ENCODE results near the gene SYNPO2.
"Not testable (repeated sequence)": the region's sequence is repeated elsewhere in the genome, so short reads cannot be mapped to it uniquely, and the experiment has no call there.

SYNPO2 gene

GRCh38 chr4:119010909-119011606 is 122.4 kb downstream of the SYNPO2 start:
- H3K9ac ChIP-seq (ENCODE audit: low read depth, low read length), result no peak overlapping the region
- H3K4me1 ChIP-seq (ENCODE audit: insufficient read depth, low read length), result no peaks in the 10 kb centered on the region
- H3K4me3 ChIP-seq (ENCODE audit: low read length), result no peak overlapping the region
- no peak overlapping the region for H3K27ac ChIP-seq (ENCODE audit: low read length)
- no peaks in the 10 kb centered on the region for H3K27me3 ChIP-seq (ENCODE audit: insufficient read depth, low read length)
- no peaks in the 10 kb centered on the region for H3K36me3 ChIP-seq (ENCODE audit: insufficient read depth, low read depth, low read length)
- H3K9me3 ChIP-seq (ENCODE audit: insufficient read depth, low read depth, low read length), result no peaks in the 10 kb centered on the region

GRCh38 chr4:119011607-119011988 is 122.9 kb downstream of the SYNPO2 start:
- Histone ChIP-seq H3K4me3 (ENCODE audit: low read length) (no peak overlapping the region), H3K4me1 (ENCODE audit: insufficient read depth, low read length) (no peaks in the 10 kb centered on the region), H3K9ac (ENCODE audit: low read depth, low read length) (no peak overlapping the region), H3K27ac (ENCODE audit: low read length) (no peak overlapping the region), H3K36me3 (ENCODE audit: insufficient read depth, low read depth, low read length) (no peaks in the 10 kb centered on the region), H3K27me3 (ENCODE audit: insufficient read depth, low read length) (no peaks in the 10 kb centered on the region), H3K9me3 (ENCODE audit: insufficient read depth, low read depth, low read length) (no peaks in the 10 kb centered on the region)

- Histone ChIP-seq H3K27ac (ENCODE audit: low read length) (no peak overlapping the region), H3K27me3 (ENCODE audit: insufficient read depth, low read length) (no peaks in the 10 kb centered on the region), H3K4me3 (ENCODE audit: low read length) (no peak overlapping the region), H3K9ac (ENCODE audit: low read depth, low read length) (no peak overlapping the region), H3K4me1 (ENCODE audit: insufficient read depth, low read length) (no peaks in the 10 kb centered on the region), H3K36me3 (ENCODE audit: insufficient read depth, low read depth, low read length) (no peaks in the 10 kb centered on the region), H3K9me3 (ENCODE audit: insufficient read depth, low read depth, low read length) (no peaks in the 10 kb centered on the region)
These were observed 126.0 kb downstream of the SYNPO2 start for GRCh38 chr4:119014658-119015057.

GRCh38 chr4:119016636-119017035 is 128.0 kb downstream of the SYNPO2 start:
- Histone ChIP-seq H3K27ac (ENCODE audit: low read length) (no peak overlapping the region), H3K9me3 (ENCODE audit: insufficient read depth, low read depth, low read length) (no peaks in the 10 kb centered on the region), H3K36me3 (ENCODE audit: insufficient read depth, low read depth, low read length) (no peaks in the 10 kb centered on the region), H3K9ac (ENCODE audit: low read depth, low read length) (no peak overlapping the region), H3K4me3 (ENCODE audit: low read length) (no peak overlapping the region), H3K4me1 (ENCODE audit: insufficient read depth, low read length) (0 out of 2 replicates have a peak, but pooled peaks cover 5% of the 10 kb centered on the region), H3K27me3 (ENCODE audit: insufficient read depth, low read length) (no peaks in the 10 kb centered on the region)

GRCh38 chr4:119017636-119018035 is 129.0 kb downstream of the SYNPO2 start:
- no peak overlapping the region for H3K27ac ChIP-seq (ENCODE audit: low read length)
- 0 out of 2 replicates have a peak, but pooled peaks cover 5% of the 10 kb centered on the region for H3K4me1 ChIP-seq (ENCODE audit: insufficient read depth, low read length)
- no peaks in the 10 kb centered on the region for H3K36me3 ChIP-seq (ENCODE audit: insufficient read depth, low read depth, low read length)
- no peak overlapping the region for H3K9ac ChIP-seq (ENCODE audit: low read depth, low read length)
- no peaks in the 10 kb centered on the region for H3K9me3 ChIP-seq (ENCODE audit: insufficient read depth, low read depth, low read length)
- no peak overlapping the region for H3K4me3 ChIP-seq (ENCODE audit: low read length)
- H3K27me3 ChIP-seq (ENCODE audit: insufficient read depth, low read length), result no peaks in the 10 kb centered on the region

GRCh38 chr4:119020158-119020557 is 131.5 kb downstream of the SYNPO2 start:
- Histone ChIP-seq H3K9me3 (ENCODE audit: insufficient read depth, low read depth, low read length) (no peaks in the 10 kb centered on the region), H3K4me3 (ENCODE audit: low read length) (no peak overlapping the region), H3K36me3 (ENCODE audit: insufficient read depth, low read depth, low read length) (no peaks in the 10 kb centered on the region), H3K27ac (ENCODE audit: low read length) (no peak overlapping the region), H3K27me3 (ENCODE audit: insufficient read depth, low read length) (no peaks in the 10 kb centered on the region), H3K4me1 (ENCODE audit: insufficient read depth, low read length) (peaks cover 20% of the 10 kb centered on the region), H3K9ac (ENCODE audit: low read depth, low read length) (no peak overlapping the region)

GRCh38 chr4:119022520-119022919 is 133.9 kb downstream of the SYNPO2 start:
- H3K27me3 ChIP-seq (ENCODE audit: insufficient read depth, low read length); H3K4me3 ChIP-seq (ENCODE audit: low read length); H3K27ac ChIP-seq (ENCODE audit: low read length); H3K9ac ChIP-seq (ENCODE audit: low read depth, low read length); H3K9me3 ChIP-seq (ENCODE audit: insufficient read depth, low read depth, low read length); H3K36me3 ChIP-seq (ENCODE audit: insufficient read depth, low read depth, low read length): not testable (repeated sequence)
- H3K4me1 ChIP-seq (ENCODE audit: insufficient read depth, low read length), result peaks cover 28% of the 10 kb centered on the region

- Histone ChIP-seq H3K9me3 (ENCODE audit: insufficient read depth, low read depth, low read length) (no peaks in the 10 kb centered on the region), H3K36me3 (ENCODE audit: insufficient read depth, low read depth, low read length) (no peaks in the 10 kb centered on the region), H3K27ac (ENCODE audit: low read length) (no peak overlapping the region), H3K4me1 (ENCODE audit: insufficient read depth, low read length) (peaks cover 28% of the 10 kb centered on the region), H3K9ac (ENCODE audit: low read depth, low read length) (no peak overlapping the region), H3K4me3 (ENCODE audit: low read length) (peak overlapping the region; percentile 16; the same call in 1 of the 2 replicates), H3K27me3 (ENCODE audit: insufficient read depth, low read length) (no peaks in the 10 kb centered on the region)
These were observed 135.4 kb downstream of the SYNPO2 start for GRCh38 chr4:119024102-119024501.

GRCh38 chr4:119025420-119025819 is 136.8 kb downstream of the SYNPO2 start:
- H3K27ac ChIP-seq (ENCODE audit: low read length), result no peak overlapping the region
- no peaks in the 10 kb centered on the region for H3K27me3 ChIP-seq (ENCODE audit: insufficient read depth, low read length)
- no peak overlapping the region for H3K9ac ChIP-seq (ENCODE audit: low read depth, low read length)
- peaks cover 24% of the 10 kb centered on the region for H3K4me1 ChIP-seq (ENCODE audit: insufficient read depth, low read length)
- no peak overlapping the region for H3K4me3 ChIP-seq (ENCODE audit: low read length)
- H3K36me3 ChIP-seq (ENCODE audit: insufficient read depth, low read depth, low read length), result no peaks in the 10 kb centered on the region
- no peaks in the 10 kb centered on the region for H3K9me3 ChIP-seq (ENCODE audit: insufficient read depth, low read depth, low read length)

GRCh38 chr4:119025916-119026661 is 137.4 kb downstream of the SYNPO2 start:
- H3K4me1 ChIP-seq (ENCODE audit: insufficient read depth, low read length), result peaks cover 24% of the 10 kb centered on the region
- no peaks in the 10 kb centered on the region for H3K36me3 ChIP-seq (ENCODE audit: insufficient read depth, low read depth, low read length)
- H3K27ac ChIP-seq (ENCODE audit: low read length), result no peak overlapping the region
- no peak overlapping the region for H3K4me3 ChIP-seq (ENCODE audit: low read length)
- H3K9ac ChIP-seq (ENCODE audit: low read depth, low read length), result no peak overlapping the region
- no peaks in the 10 kb centered on the region for H3K9me3 ChIP-seq (ENCODE audit: insufficient read depth, low read depth, low read length)
- no peaks in the 10 kb centered on the region for H3K27me3 ChIP-seq (ENCODE audit: insufficient read depth, low read length)

- Histone ChIP-seq H3K27ac (ENCODE audit: low read length) (no peak overlapping the region), H3K9ac (ENCODE audit: low read depth, low read length) (no peak overlapping the region), H3K9me3 (ENCODE audit: insufficient read depth, low read depth, low read length) (no peaks in the 10 kb centered on the region), H3K27me3 (ENCODE audit: insufficient read depth, low read length) (no peaks in the 10 kb centered on the region), H3K36me3 (ENCODE audit: insufficient read depth, low read depth, low read length) (no peaks in the 10 kb centered on the region), H3K4me3 (ENCODE audit: low read length) (no peak overlapping the region), H3K4me1 (ENCODE audit: insufficient read depth, low read length) (peaks cover 24% of the 10 kb centered on the region)
These were observed 138.2 kb downstream of the SYNPO2 start for GRCh38 chr4:119026662-119027444.

All from iPS-20b (cell line).